Right kidney (tissue), 1 donor: ENCODE results near the gene TINCR.
"Not testable (repeated sequence)": the region's sequence is repeated elsewhere in the genome, so short reads cannot be mapped to it uniquely, and the experiment has no call there.

Experiments
- DNase-seq: peaks from one replicate; pipeline ENCODE4 v3.0.0-alpha.2; 2016

Gene TINCR

DNA sequence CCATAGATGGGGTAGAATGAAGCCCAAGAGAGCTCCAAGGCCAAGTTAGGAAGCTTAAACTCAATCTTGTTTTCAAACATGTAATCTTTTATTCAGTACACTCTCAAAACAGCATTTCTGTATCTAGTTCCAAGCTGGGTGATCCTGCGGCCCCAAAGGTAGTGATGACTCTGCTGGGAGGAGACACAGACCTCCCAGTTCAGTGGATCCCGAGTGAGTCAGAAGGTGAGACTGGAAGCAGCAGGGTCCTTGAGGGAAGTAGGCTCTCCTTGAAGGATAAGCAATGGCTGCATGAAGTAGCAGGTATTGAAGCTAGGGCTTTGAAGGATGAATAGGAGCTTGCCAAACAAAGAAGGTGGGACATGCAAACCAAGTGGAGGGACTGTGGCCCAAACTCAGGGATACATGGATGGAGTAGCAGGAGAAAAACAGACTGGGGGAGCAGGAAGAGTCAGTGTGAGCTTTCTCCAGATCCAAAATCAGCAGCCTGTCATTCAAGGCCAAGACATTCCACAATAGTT lies 9.6 kb downstream of the TINCR start:
- no peak for DNase-seq

DNA sequence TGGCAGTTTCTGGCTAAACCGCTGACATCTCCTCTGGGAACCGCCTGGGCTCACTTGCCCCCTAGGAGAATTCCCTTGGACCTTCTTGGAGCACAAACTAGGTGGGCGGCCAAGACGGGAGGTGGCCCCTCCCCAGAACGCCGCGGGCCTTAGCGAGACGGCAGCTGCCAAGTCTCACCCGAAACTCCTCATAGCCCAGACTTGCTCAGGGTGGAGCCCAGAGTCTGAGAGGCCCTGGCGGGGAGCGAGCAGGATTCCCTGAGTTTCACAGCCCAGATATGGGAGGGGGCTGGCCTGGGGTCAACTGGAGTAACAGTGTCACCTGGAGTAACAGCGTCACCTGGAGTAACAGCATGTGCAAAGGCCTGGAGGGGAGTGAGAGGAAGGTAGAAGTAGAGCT lies 10.1 kb downstream of the TINCR start:
- DNase-seq = no peak

DNA sequence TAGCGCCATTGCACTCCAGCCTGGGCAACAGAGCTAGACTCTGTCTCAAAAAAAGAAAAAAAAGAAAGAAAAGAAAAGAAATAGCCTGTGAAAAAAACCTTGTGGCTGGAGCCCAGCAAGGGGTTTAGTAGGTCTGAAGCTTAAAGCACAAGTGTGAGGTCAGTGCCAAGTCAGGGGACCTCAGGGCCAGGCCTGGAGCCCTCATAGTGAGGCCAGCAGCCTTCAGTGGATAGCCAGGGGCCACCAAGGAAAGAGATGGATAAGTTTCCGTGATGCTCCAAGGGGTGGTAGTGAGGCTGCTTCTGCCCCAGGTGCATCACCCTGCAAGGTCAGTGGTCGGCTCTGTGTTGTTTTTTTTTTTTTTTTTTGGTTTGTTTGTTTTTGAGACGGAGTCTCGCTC lies 12.9 kb downstream of the TINCR start:
- no peak for DNase-seq

DNA sequence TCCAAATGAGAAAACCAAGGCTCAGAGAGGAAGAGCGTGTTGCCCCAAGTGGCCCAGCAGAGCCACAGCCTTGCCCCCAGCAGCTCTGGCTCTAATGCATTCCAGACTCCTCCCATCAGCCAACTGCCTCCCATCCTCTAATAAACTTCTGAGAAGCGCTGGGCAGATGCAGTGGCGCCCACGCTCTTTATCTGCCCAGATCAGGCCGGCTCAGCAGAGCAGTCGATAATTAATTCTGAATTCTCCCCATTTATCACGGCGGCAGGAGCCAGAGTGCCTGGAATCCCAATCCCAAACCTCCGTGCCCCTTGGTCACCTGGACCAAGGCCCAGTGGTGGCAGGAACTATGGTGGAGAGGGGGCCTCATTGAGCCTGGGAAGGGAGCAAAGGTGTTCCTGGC lies 13.9 kb downstream of the TINCR start:
- DNase-seq = no peak

DNA sequence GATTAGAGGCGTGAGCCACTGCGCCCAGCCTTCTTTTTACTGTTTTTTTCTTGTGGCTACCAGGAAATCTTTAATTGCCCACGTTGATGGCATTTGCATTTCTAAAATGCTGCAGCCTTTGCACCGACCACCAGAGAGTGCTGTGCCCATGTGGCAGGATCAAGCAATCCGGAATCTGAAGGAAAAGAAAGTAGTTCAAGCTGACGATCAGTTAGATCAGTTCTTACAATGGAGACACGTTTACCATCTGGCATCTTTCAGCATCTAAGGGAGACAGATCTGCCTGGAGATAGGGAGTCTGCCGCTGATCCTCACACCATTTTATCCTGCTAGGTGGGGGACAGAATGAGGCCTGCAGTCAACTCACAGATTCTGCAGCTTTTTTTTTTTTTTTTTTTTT lies 19.9 kb downstream of the TINCR start:
- no peak for DNase-seq

DNA sequence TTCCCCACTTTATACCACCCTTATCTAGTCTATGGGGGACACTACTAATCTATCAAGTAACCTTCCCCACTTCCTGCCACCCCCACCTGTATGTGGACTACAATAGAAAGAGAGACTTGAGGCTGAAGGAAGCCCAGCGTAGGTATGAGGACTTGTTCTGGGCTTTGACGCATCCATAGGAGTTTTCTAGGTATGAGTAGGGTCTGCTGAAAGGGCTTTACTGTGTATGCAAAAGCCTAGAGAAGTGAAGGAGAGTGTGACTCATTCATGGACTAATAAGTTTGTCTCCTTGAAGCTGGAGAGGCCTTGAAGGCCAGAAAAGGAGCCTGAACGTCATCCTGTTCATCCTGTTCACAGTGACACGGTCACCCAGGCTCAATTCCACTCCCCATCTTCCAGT lies 21.8 kb downstream of the TINCR start:
- DNase-seq = no peak

DNA sequence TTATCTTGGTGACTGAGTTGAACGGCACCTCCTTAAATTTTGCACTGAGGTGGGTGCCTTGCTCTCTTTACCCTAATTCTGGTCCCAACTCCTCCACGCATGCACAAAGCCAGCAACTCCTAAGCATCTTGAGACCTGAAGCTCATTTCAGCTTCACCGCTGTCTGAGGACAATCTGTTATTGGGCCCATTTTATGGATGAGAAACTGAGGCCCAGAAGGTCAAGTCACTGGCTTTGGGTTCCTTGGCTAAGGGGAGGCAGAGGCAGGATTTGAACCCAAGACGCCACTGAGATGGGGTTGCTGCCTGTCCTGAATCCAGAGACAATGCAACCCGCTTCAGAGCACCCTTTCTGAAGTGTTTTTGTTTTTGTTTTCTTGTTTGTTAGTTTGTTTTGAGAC lies 22.7 kb downstream of the TINCR start:
- no peak for DNase-seq

DNA sequence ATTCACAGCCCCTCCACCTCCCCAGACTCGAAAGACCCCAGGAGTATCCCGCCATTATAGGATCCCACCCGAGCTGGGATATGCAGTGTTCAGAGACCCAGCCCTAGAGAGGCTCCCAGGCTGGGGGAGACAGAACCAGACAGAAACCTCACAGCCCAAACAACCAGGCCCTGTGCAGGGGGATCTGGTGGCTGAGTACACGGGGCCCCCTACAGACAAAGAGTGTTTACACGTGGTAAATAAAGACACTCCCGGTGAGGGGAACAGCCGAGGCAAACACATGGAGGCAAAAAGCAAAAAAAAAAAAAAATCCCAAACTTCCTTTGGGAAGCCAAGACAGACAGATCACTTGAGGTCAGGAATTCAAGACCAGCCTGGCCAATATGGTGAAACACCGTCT lies 25.1 kb downstream of the TINCR start:
- DNase-seq = no peak

DNA sequence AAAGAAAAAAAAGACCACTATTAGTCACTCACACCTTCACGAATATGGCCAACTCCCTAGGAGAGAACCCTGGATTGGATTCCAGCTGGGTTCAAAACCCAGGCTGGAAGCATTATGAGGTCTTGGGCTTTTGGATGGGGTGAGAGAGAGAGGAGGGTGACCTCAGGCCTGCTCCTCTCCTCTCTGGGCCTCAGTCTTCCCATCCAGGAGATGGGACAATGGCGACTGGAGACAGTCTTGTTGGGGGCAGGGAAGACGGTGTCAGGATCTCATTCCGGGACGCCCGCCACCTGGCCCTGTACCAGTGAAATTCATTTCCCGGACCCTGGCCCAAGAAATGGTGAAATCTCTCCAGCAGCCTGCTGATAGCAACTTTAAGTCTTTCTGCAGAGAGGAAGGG lies 26.3 kb downstream of the TINCR start:
- no peak for DNase-seq

DNA sequence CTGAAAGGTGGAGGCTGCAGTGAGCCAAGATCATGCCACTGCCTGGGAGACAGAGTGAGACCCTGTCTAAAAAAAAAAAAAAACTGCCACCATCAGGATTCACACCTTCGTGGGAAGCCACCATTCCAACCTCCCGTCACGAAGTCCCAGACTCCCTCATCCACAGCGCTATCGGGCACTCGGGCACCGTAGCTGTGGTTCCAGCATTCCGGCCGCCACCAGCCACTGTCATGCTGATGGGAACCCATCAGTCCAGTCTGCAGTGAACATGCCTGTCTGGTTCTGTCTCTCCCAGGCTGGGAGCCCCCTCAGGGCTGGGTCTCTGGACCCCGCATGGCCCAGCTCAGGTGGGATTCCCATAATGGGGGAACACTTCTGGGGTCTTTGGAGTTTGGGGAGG lies 27.5 kb downstream of the TINCR start:
- no peak for DNase-seq

DNA sequence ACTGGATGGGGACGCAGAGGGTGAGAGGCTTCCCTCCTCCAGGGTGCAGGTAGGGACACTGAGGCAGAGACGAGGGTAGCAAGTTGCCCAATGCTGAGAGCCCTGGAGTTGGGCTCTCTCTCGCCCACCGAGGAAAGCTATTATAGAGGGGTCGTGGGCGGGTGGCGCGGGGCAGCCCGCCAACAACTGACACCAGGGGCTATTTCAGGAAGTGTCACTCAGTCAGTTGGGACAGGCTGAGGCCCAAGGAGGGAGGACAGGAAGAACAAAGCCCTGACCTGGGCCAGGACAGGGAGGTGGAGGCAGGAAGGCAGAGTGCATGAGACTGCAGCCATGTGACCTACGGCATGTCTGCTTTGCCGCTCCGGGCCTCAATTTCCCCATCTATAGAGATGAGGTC lies 29.9 kb downstream of the TINCR start:
- DNase-seq = no peak

DNA sequence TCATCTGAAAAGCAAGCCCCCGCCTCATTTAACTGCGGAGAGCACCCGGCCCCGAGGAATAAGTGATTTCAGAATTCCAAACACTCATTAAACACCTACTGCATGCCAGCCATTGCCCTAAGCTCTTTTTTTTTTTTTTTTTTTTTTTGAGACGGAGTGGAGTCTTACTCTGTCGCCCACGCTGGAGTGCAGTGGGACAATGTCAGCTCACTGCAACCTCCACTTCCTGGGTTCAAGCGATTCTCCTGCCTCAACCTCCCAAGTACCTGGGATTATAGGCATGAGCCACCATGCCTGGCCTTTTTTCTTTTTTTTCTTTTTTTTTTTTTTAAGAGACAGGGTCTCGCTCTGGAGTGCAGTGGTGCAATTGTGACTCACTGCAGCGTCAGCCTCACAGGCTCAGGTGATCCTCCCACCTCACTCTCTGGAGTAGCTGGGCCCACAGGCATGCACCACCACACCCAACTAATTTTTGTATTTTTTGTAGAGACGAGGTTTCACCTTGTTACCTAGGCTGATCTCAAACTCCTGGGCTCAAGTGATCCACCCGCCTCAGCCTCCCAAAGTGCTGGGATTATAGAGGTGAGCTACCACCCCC lies 30.7 kb downstream of the TINCR start:
- DNase-seq = not testable (repeated sequence)

DNA sequence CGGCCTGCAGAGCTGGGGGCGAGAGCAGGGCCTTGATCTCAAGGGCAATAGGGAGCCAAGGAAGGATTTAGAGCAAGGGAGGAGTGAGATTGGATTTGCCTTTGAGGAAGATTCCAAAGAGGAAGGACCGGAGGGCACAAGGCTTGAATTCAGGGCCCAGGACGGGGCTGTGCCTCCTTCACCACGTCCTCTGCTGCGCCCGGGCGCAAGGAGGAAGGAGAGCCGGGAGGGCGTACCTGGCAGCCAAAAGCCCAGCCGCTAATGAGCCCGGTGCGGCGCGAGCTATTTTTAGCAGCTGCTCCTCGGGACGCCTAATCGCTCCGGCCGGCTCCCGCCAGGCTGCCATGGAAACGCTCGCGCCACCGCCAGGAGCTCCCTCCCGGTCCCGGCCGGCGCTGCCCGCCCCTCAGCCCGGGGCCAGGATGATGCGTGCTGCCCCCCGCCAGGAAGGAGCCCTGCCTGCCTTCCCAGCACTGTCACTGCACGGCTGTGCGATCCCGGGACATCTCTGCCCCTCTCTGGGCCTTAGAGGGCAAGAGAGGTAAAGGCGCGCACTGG lies 31.3 kb downstream of the TINCR start:
- DNase-seq = peak; percentile 63

DNA sequence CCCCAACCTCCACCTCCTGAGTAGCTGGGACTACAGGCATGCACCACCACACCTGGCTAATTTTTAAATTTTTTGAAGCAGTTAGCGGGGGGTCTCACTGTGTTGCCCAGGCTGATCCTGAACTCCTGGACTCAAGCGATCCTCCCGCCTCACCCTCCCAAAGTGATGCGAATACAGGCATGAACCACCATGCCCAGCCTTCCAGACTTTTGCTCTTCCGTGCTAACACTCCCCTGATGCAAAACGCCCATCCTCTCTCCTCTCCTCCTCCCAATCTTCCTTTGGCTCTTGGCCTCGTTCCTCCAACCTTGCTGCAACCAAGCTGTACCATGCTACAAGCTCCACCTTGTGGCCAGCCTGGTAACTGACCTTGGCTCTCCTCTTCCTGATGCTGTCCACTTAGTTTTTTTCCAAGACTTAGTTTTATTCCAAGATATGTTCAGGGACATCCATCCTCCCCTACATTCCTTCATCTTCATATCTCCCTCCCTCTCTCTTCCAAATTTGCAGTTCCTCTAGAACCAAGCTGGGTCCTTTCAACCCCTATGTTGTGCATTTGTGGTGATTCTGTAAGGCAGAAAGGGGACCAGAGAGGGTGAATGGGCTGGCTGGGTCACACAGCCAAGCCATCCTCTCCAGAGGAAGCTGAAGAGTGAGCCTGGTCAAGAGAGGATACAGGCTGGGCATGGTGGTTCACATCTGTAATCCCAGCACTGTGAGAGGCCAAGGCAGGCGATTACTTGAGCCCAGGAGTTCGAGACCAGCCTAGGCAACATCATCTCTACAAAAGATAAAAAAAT lies 32.8 kb downstream of the TINCR start:
- DNase-seq = no peak

DNA sequence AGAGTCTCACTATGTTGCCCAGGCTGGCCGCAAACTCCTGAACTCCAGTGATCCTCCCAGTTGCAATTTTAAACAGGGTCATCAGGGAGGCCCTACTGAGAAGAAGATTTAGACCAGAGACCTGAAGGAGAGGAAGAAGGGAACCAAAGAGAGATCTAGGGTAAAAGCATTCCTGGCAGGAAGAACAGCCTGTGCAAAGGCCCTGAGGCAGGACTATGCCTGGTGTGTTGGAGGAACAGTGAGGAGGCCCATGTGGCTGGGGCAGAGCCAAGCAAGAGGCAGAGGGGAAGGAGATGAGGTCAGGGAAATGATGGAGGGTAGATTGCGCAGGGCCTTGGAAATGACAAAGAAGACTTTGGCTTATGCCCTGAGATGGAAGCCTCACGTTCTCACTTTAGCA lies 34.5 kb downstream of the TINCR start:
- DNase-seq = no peak

DNA sequence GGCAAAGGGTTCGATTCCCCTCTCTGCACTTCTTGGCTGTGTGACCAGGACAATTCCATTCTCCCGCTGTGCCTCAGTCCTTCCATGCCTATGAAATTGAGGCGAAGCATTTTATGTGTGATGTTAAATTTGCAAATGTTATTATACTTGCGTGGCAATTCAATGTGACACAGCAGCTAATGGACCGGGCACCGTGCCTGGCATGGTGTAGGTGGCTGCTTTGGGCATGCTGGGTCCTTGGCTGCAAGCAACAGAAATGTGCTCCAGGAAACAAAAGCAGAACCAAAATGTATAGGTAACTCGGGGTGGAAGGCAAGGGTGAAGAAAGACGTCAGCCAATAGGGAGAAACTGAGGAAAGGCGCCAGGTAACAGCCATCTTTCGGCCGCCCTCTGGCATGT lies 37.1 kb downstream of the TINCR start:
- no peak for DNase-seq

DNA sequence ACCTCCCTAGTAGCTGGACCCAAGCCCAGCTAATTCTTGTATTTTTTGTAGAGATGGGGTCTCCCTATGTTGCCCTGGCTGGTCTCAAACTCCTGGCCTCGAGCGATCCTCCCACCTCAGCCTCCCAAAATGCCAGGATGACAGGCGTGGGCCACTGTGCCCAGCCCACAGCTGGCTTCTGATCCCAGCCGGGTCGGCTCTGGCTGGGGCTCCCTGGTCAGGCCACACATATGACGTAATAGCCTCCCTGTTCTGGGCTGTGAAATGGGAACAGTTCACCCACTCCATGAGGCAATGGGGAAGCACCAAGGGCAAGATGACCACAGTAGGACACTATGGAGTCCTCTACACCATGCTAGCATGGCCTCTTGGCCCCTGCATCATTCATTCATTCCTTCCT lies 41.1 kb downstream of the TINCR start:
- no peak for DNase-seq

DNA sequence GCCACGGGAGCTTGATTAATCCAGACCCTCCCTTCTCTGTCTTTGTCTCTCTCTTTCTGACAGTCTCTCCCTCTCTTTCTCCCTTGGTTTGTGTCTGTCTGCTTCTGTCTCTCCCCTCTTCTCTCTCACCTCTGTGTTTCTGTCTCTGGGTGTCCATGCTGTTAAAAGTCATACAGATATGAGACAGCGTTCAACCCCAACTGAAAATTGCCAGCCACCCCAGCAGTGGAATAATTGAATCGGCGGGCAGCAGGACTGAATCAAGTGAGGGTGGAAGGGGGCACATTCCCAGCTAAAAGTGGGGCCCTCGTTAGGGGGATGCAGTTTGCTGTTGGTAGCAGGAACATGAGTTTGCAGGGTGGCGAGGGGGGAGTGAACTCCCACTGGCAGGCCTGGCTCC lies 43.7 kb downstream of the TINCR start:
- no peak for DNase-seq

DNA sequence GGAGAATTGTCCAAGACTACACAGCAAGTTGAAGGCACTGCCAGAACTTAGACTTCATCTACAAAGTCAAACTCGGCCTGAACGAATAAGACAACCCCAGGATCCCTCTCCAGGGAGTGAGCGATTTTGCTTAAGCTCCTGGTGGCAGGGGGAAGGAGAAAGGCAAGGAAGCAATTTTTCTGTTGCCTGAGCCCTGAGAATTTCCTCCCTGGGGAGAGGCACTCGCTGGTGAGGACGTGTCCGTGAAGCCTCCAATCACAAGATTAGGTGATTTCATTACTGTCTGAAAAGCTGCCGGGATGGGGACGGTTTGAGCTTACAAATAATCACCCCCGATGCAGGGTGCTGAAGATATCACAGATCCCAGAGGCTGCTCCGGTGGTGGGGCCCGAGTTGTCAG lies 45.6 kb downstream of the TINCR start:
- DNase-seq = no peak

DNA sequence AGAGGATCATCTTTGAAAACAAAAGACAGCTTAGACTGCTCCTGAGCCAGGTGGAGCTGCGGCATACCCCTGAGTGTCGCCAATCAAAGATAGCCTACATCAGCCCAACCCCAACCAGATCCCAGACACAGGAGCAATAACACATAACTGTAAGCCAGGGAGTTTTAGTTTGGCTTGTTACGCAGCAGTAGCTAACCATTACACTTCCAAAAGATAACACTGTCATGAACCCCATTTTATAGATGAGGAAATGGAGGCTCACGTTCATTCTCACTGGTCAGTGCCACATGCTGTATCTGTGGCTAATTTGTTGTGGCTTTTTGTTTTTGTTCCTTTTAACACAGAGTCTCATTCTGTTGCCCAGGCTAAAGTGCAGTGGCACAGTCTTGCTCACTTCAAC lies 47.3 kb downstream of the TINCR start:
- DNase-seq = no peak

DNA sequence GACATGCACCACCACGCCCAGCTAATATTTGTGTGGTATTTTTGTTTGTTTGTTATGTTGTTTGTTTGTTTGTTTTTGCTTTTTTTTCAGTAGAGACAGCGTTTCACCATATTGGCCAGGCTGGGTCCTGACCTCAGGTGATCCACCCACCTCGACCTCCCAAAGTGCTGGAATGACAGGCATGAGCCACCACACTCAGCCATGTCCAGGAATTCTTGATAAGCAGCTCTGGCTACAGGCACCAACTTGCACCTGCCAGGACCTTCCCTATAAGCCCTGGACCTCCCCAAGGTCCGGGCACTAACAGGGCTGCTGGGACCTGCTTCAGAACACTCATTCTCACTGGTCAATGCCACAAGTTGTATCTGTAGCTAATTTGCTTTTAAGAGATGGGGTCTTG lies 48.7 kb downstream of the TINCR start:
- DNase-seq = no peak

DNA sequence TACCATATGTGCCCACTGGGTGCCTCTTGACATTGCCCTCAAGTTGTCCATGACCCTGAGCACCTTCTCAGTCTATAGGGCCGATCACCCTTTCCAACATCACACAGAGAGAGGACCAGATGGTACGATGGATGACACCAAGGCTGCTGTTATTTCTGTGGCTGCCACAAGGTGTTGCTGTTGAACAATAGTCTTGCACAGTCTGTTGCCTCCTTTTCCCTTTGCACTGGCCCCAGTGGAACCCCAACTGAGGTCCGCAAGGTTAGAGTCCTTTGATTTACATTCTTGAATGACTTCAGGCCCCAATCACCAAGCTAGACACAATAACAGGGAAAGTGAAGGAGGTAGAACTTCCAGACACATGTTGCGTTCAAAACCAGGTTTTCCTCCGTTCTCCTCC lies 52.0 kb downstream of the TINCR start:
- DNase-seq = no peak

DNA sequence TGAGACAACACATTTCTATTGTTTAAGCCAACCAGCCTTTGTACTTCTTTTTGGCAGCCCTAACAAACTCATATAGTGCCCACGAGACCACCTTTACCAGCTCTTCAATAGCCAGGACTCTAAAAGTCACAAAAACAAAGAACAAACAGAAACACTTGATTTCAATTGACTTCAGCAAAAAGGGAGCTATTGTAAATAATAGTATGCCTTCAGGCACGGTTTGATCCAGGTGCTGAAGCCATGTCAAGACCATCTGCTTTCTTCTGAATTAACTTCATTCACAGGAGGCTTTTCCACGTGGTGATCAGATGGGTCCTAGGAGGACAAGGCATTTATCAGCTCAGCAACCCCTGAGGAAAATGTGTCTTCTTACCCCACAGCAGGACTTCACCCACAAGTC lies 53.8 kb downstream of the TINCR start:
- no peak for DNase-seq

DNA sequence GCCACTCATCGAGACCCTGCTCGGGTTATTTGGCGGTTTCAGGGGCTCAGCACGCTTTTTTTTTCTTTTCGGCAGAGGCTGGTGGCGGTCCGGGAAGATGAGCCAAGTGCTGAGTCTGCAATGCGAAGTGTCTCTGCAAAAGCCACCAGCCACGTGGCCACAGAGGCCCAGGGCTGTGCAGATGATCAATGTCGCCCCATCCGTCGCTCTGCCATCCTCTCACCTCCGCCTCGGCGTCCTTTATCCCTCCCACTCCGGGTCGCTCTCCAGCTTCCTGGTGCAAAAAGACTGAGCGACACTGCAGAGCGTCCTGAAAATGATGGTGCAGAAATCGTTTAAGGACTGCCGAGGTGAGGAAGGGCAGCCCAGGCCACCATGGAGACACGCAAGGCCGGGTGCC lies 55.0 kb downstream of the TINCR start:
- no peak for DNase-seq
